K562 (cell line): ENCODE results near the gene IL1R1. TPM values are rescaled to one million over a fixed set of nuclear protein-coding genes. Genes with fewer than 3 reads are reported as not detected.

Source experiments
- ATAC-seq: fragments of 200-7000 bp; cut with Tn5 transposase; 3 replicates; pipeline ENCODE4 v1.9.1; 2020; ENCODE audit warnings: moderate library complexity
- BruUV-seq: library from RNA; stranded (reverse); fragments of 400-500 nt; replicated peaks from 2 replicates; lab custom pipeline; 2021; lab: Mats Ljungman, UMichigan
- CTCF ChIA-PET: fragments of 300-600 bp; formaldehyde crosslinking; extraction: SDS; loops from one replicate; lab custom pipeline; 2021; ENCODE audit warnings: low intra/inter-chr PET ratio; lab: Yijun Ruan, JAX
- POLR2A ChIA-PET: fragments of 300-600, 350-650 bp; sonication (Branson Sonifier 250); formaldehyde crosslinking; extraction: SDS; loops from one replicate; lab custom pipeline; 2021; ENCODE audit warnings: antibody characterized with exemption, inconsistent platforms; lab: Yijun Ruan, JAX
- DNase-seq, 4 experiments: peaks; one replicate each; pipeline versions ENCODE4 v3.0.0 to v3.0.0-alpha.2; 2011 to 2018; ENCODE audit warnings: low spot score in 3 of 4, mixed read lengths in 3 of 4; ENCODE audit errors: extremely low read depth in 1 of 4
- FAIRE-seq: peaks from 2 replicates; lab custom pipeline; 2011; peaks lifted over from hg19 to GRCh38; lab: Jason Lieb, UNC
- H2AFZ ChIP-seq: 2 replicates; pipeline ENCODE4 v1.6.0; 2011; ENCODE audit warnings: low read depth, low read length, control low read depth, inconsistent platforms
- H3K27ac ChIP-seq: fragments of 200-600 bp; 3 replicates; pipeline ENCODE4 v1.8.0; 2011; ENCODE audit warnings: low read depth, mild to moderate bottlenecking, control low read depth, inconsistent platforms, low read length, moderate library complexity, mixed read lengths; ENCODE audit errors: extremely low read depth
- H3K27me3 ChIP-seq, 2 experiments: fragments of 300-600 bp in 1 of 2; 2 replicates in 1 of 2; 3 replicates in 1 of 2; pipeline versions ENCODE4 v1.6.0 to v1.8.0; 2011; ENCODE audit warnings: inconsistent platforms in 2 of 2, low read length in 2 of 2, mild to moderate bottlenecking in 1 of 2, mixed read lengths in 1 of 2, moderate library complexity in 1 of 2; ENCODE audit not compliant: control insufficient read depth in 2 of 2, insufficient read depth in 2 of 2
- H3K36me3 ChIP-seq: fragments of 300-600 bp; 3 replicates; pipeline ENCODE4 v1.8.0; 2011; ENCODE audit warnings: mild to moderate bottlenecking, low read length, inconsistent platforms; ENCODE audit not compliant: control insufficient read depth, insufficient read depth
- H3K4me1 ChIP-seq, 2 experiments: fragments of 200-600 bp in 1 of 2; replicated peaks in 1 of 2; 2 replicates in 1 of 2; 3 replicates in 1 of 2; pipeline versions ENCODE4 v1.5.1 to v1.8.0; 2011; ENCODE audit warnings: inconsistent platforms in 2 of 2, low read length in 2 of 2, mild to moderate bottlenecking in 1 of 2, mixed read lengths in 1 of 2, moderate library complexity in 1 of 2; ENCODE audit not compliant: control insufficient read depth in 2 of 2, insufficient read depth in 2 of 2
- H3K4me2 ChIP-seq: 2 replicates; pipeline ENCODE4 v1.6.1; 2011; ENCODE audit warnings: low read length, control low read depth, inconsistent platforms, mixed read lengths; ENCODE audit not compliant: insufficient read depth
- H3K4me3 ChIP-seq: fragments of 200-600 bp; sonication (generic), shearing (Covaris generic); 2 replicates; pipeline ENCODE4 v1.5.1; 2016; ENCODE audit warnings: control low read depth, inconsistent platforms
- H3K79me2 ChIP-seq: fragments of 200-600 bp; 3 replicates; pipeline ENCODE4 v1.8.0; 2011; ENCODE audit warnings: low read length, inconsistent platforms; ENCODE audit not compliant: control insufficient read depth, insufficient read depth
- H3K9ac ChIP-seq, 2 experiments: 2 replicates each; pipeline versions ENCODE4 v1.6.0 to v1.6.1; 2011; ENCODE audit warnings: low read depth in 2 of 2, low read length in 2 of 2, control low read depth in 1 of 2, inconsistent platforms in 1 of 2, mild to moderate bottlenecking in 1 of 2, mixed read lengths in 1 of 2; ENCODE audit not compliant: insufficient read depth in 1 of 2
- H3K9me1 ChIP-seq: one replicate; pipeline ENCODE4 v1.6.0; 2011; ENCODE audit warnings: inconsistent platforms, mild to moderate bottlenecking, low read length, moderate library complexity; ENCODE audit not compliant: control insufficient read depth, insufficient read depth
- H3K9me3 ChIP-seq: replicated peaks from 2 replicates; pipeline ENCODE4 v1.5.1; 2011; ENCODE audit warnings: low read depth, low read length, inconsistent platforms; ENCODE audit not compliant: control insufficient read depth, insufficient read depth
- H4K20me1 ChIP-seq: replicated peaks from 2 replicates; pipeline ENCODE4 v1.6.1; 2011; ENCODE audit warnings: low read length, inconsistent platforms, mixed read lengths; ENCODE audit not compliant: control insufficient read depth, insufficient read depth
- CREM ChIP-seq: IDR thresholded peaks from 2 replicates; pipeline ENCODE4 v1.6.1; 2014; ENCODE audit warnings: antibody characterized with exemption, low read depth
- GABPA ChIP-seq: fragments of 200-800 bp; sonication (Bioruptor generic); conservative IDR thresholded peaks from 2 replicates; pipeline ENCODE4 v1.6.1; 2016; ENCODE audit warnings: low read depth, missing genetic modification characterization, missing compliant biosample characterization
- MEF2A ChIP-seq: IDR thresholded peaks from 2 replicates; pipeline ENCODE4 v1.6.1; 2011; ENCODE audit warnings: low read depth, mild to moderate bottlenecking, low read length, moderate library complexity; ENCODE audit not compliant: control insufficient read depth
- RERE ChIP-seq: sonication (generic); formaldehyde crosslinking; IDR thresholded peaks from 2 replicates; pipeline ENCODE4 v1.8.0; 2023; ENCODE audit warnings: missing genetic modification reagents, mild to moderate bottlenecking, borderline replicate concordance
- SMAD4 ChIP-seq: fragments of 250-450 bp; sonication (Bioruptor Pico); conservative IDR thresholded peaks from 2 replicates; pipeline ENCODE4 v1.8.0; 2021; ENCODE audit warnings: inconsistent platforms, mild to moderate bottlenecking, moderate library complexity
- ZNF398 ChIP-seq: fragments of 250-450 bp; sonication (Bioruptor Pico); IDR thresholded peaks from 2 replicates; pipeline ENCODE4 v1.8.0; 2021; ENCODE audit warnings: moderate library complexity, mild to moderate bottlenecking, inconsistent platforms
- ZNF407 ChIP-seq: fragments of 450-650 bp; IDR thresholded peaks from 2 replicates; pipeline ENCODE4 v1.6.1; 2016; ENCODE audit warnings: low read depth
- WGBS: fragments of 100-300 bp; shearing (Covaris generic); methylation state at CpG from one replicate; pipeline ENCODE4 v1.1.6; 2016; ENCODE audit warnings: low coverage, mixed read lengths; ENCODE audit not compliant: insufficient coverage; ENCODE audit errors: missing lambda C conversion rate; 5-methylcytosine and 5-hydroxymethylcytosine counted together
- in situ Hi-C: fragments of 300-500 bp; cut with MboI; formaldehyde crosslinking; loops from 4 replicates; pipeline ENCODE4 v1.15.0; 2018; ENCODE audit warnings: inconsistent platforms, mixed read lengths
- intact Hi-C: fragments of 100-400 bp; cut with micrococcal nuclease; formaldehyde crosslinking; loops from 2 replicates; pipeline ENCODE4 v1.14.2; 2022
- polyA plus RNA-seq, 8 experiments: library from polyadenylated mRNA; depleted of rRNA in 4 of 8; stranded (reverse) in 5 of 8; unstranded in 3 of 8; fragments of >200 nt; fragmentation: Nextera tagmentation in 2 of 8; fragmentation: Illumina TruSeq in 1 of 8; extraction: Ambion mirVana in 2 of 8; extraction: Trizol in 1 of 8; gene quantifications; 2 replicates each; pipeline versions ENCODE4 v1.2.1 to v1.2.3, GENCODE V29; 2011 to 2014; ENCODE audit warnings: inconsistent platforms in 1 of 8, missing spikeins in 1 of 8
- total RNA-seq, 7 experiments: library from RNA; depleted of rRNA in 6 of 7; stranded (reverse); fragments of >200 nt in 6 of 7; fragmentation: Illumina TruSeq in 2 of 7; extraction: Trizol in 2 of 7; gene quantifications; 2 replicates each; pipeline versions ENCODE4 v1.2.1 to v1.2.3, GENCODE V29; 2011 to 2021; ENCODE audit warnings: low replicate concordance in 1 of 7

The IL1R1 gene
- total and polyA plus RNA-seq, 9 of the 15 experiments (the other 6 are each of a cell fraction or from before 2014, with no cell fraction given) = 0.81 to 3.9 (median 1.6) TPM

GRCh38 chr2:102176172-102176571 is 33.6 kb downstream of the IL1R1 start:
- CTCF ChIA-PET = no interaction called here
- 34% methylated on average over 3 of the region's 3 CpGs for WGBS
- no TSS peak for BruUV-seq
- TF ChIP-seq CREM = no peak
- no peak for TF ChIP-seq MEF2A
- TF ChIP-seq ZNF407 = no peak
- TF ChIP-seq SMAD4 (CRISPR knock-in tag) = no peak
- TF ChIP-seq ZNF398 (CRISPR knock-in tag) = no peak
- TF ChIP-seq RERE = no peak
- TF ChIP-seq GABPA (tag) = no peak

More at GRCh38 chr2:102176172-102176571, 33.6 kb downstream of the IL1R1 start:
- no peaks in the 10 kb centered on the region for H3K36me3 ChIP-seq
- H3K79me2 ChIP-seq = no peaks in the 10 kb centered on the region
- no peaks in the 10 kb centered on the region for H4K20me1 ChIP-seq
- no peak overlapping the region for H3K4me3 ChIP-seq
- POLR2A ChIA-PET = no interaction called here
- no peaks in the 10 kb centered on the region for H3K9me1 ChIP-seq
- no peaks in the 10 kb centered on the region for H3K27me3 ChIP-seq
- H3K4me1 ChIP-seq = no peaks in the 10 kb centered on the region
- no peak overlapping the region for H3K4me2 ChIP-seq
- ATAC-seq (no peak), FAIRE-seq (no peak), DNase-seq (no peak)
- no peak overlapping the region for H3K27ac ChIP-seq
- in situ Hi-C loops (no loop called here), intact Hi-C loops (no loop called here)
- H3K9me3 ChIP-seq = no peaks in the 10 kb centered on the region
- no peak overlapping the region for H3K9ac ChIP-seq
- H2AFZ ChIP-seq = no peak overlapping the region
